HEK293T (cell line): ENCODE measurements around the gene SPRR2D.

Experiments
- CTCF ChIA-PET: fragments of 350-600 bp; formaldehyde crosslinking; extraction: SDS; loops from one replicate; lab custom pipeline; 2021; ENCODE audit warnings: antibody characterized with exemption, inconsistent platforms; lab: Yijun Ruan, JAX
- POLR2A ChIA-PET: fragments of 350-600 bp; formaldehyde crosslinking; extraction: SDS; loops from one replicate; lab custom pipeline; 2020; ENCODE audit warnings: antibody characterized with exemption, inconsistent platforms; lab: Yijun Ruan, JAX
- DNase-seq: peaks from one replicate; pipeline ENCODE4 v3.0.0; 2012; ENCODE audit warnings: mixed read lengths; ENCODE audit errors: extremely low spot score
- ARNT ChIP-seq: fragments of 450-650 bp; IDR thresholded peaks from 2 replicates; pipeline ENCODE4 v1.6.1; 2017; ENCODE audit warnings: mild to moderate bottlenecking
- BHLHE40 ChIP-seq: fragments of 450-650 bp; IDR thresholded peaks from 2 replicates; pipeline ENCODE4 v1.6.1; 2016; ENCODE audit warnings: mild to moderate bottlenecking, moderate library complexity, borderline replicate concordance
- CTBP1 ChIP-seq: fragments of 450-650 bp; IDR thresholded peaks from 2 replicates; pipeline ENCODE4 v1.6.1; 2016; ENCODE audit warnings: borderline replicate concordance
- ELF4 ChIP-seq: fragments of 450-650 bp; IDR thresholded peaks from 2 replicates; pipeline ENCODE4 v1.6.1; 2017; ENCODE audit warnings: antibody characterized with exemption
- FOXA1 ChIP-seq: fragments of 450-650 bp; IDR thresholded peaks from 2 replicates; pipeline ENCODE4 v1.6.1; 2016; ENCODE audit warnings: mild to moderate bottlenecking
- FOXK2 ChIP-seq: fragments of 450-650 bp; IDR thresholded peaks from 2 replicates; pipeline ENCODE4 v1.6.1; 2016; ENCODE audit warnings: mild to moderate bottlenecking
- FOXM1 ChIP-seq: fragments of 450-650 bp; IDR thresholded peaks from 2 replicates; pipeline ENCODE4 v1.6.1; 2017; ENCODE audit warnings: mild to moderate bottlenecking, borderline replicate concordance
- HDGF ChIP-seq: fragments of 450-650 bp; IDR thresholded peaks from 2 replicates; pipeline ENCODE4 v1.6.1; 2017; ENCODE audit warnings: antibody characterized with exemption, borderline replicate concordance
- L3MBTL2 ChIP-seq: fragments of 450-650 bp; conservative IDR thresholded peaks from 2 replicates; pipeline ENCODE4 v1.6.1; 2016; ENCODE audit warnings: mild to moderate bottlenecking
- LEF1 ChIP-seq: fragments of 450-650 bp; IDR thresholded peaks from 2 replicates; pipeline ENCODE4 v1.6.1; 2017; ENCODE audit warnings: mild to moderate bottlenecking, borderline replicate concordance
- NFRKB ChIP-seq: fragments of 450-650 bp; IDR thresholded peaks from 2 replicates; pipeline ENCODE4 v1.6.1; 2016; ENCODE audit warnings: mild to moderate bottlenecking, moderate library complexity
- PKNOX1 ChIP-seq: fragments of 450-650 bp; IDR thresholded peaks from 2 replicates; pipeline ENCODE4 v1.6.1; 2016
- SP1 ChIP-seq: fragments of 450-650 bp; IDR thresholded peaks from 2 replicates; pipeline ENCODE4 v1.6.1; 2017
- SUZ12 ChIP-seq: fragments of 450-650 bp; IDR thresholded peaks from 2 replicates; pipeline ENCODE4 v1.6.1; 2016; ENCODE audit warnings: mild to moderate bottlenecking
- TARDBP ChIP-seq: fragments of 450-650 bp; IDR thresholded peaks from 2 replicates; pipeline ENCODE4 v1.6.1; 2016
- ZNF384 ChIP-seq: fragments of 450-650 bp; IDR thresholded peaks from 2 replicates; pipeline ENCODE4 v1.6.1; 2016

SPRR2D gene

GRCh38 chr1:153040950-153041631 is at the start of gene SPRR2D:
Gene SPRR2D (minus strand): TSS chr1:153041120. CDS start chr1:153040346, 774 bp downstream.
- CTCF ChIA-PET: no interaction called here
- no peak for DNase-seq
- TF ChIP-seq PKNOX1 (no peak), ELF4 (no peak), NFRKB (no peak), L3MBTL2 (no peak), ARNT (no peak), ZNF384 (no peak), BHLHE40 (no peak), LEF1 (no peak), SUZ12 (no peak), FOXK2 (no peak), CTBP1 (no peak), HDGF (no peak), FOXA1 (no peak), FOXM1 (no peak), SP1 (no peak)
- POLR2A ChIA-PET: no interaction called here

GRCh38 chr1:153087652-153088051 is 46.7 kb upstream of the SPRR2D start:
- ChIA-PET POLR2A (no interaction called here), CTCF (no interaction called here)
- no peak for DNase-seq
- TF ChIP-seq BHLHE40 (no peak), ZNF384 (no peak), SP1 (no peak), NFRKB (no peak), SUZ12 (no peak)

GRCh38 chr1:153081736-153082135 is 40.8 kb upstream of the SPRR2D start:
- no peak for DNase-seq
- ChIA-PET CTCF (no interaction called here), POLR2A (no interaction called here)
- TF ChIP-seq FOXK2 (no peak), HDGF (no peak), BHLHE40 (no peak), L3MBTL2 (no peak), LEF1 (no peak), TARDBP (no peak), ELF4 (no peak), FOXM1 (no peak), SUZ12 (no peak), ZNF384 (no peak), CTBP1 (no peak), FOXA1 (no peak), PKNOX1 (no peak), NFRKB (no peak), SP1 (no peak)

GRCh38 chr1:153072806-153073726 is 32.1 kb upstream of the SPRR2D start:
- ChIA-PET POLR2A (no interaction called here), CTCF (interaction anchor here (0.6 kb wide), 1 partner anchor 376 kb away, joined by 3 read pairs; no protein-coding TSS in a partner anchor)
- TF ChIP-seq LEF1 (no peak), NFRKB (no peak), FOXA1 (no peak), CTBP1 (no peak), FOXM1 (no peak), PKNOX1 (no peak), HDGF (no peak)
- no peak for DNase-seq

- no peak for DNase-seq
- POLR2A ChIA-PET: no interaction called here
- TF ChIP-seq FOXM1 (no peak), ARNT (no peak), FOXK2 (no peak), HDGF (no peak), FOXA1 (no peak), CTBP1 (no peak), ZNF384 (no peak)
- CTCF ChIA-PET: no interaction called here
These were observed 30.6 kb upstream of the SPRR2D start, which contains the start of gene SPRR2B for GRCh38 chr1:153071511-153071910. Gene SPRR2B (minus strand): TSS chr1:153071611. CDS start chr1:153070839, 772 bp downstream.
